OCI-LY1 (cell line): ENCODE measurements around the gene LRMDA.

Source experiments
- H2AFZ ChIP-seq: fragments of 200-600 bp; sonication (generic), shearing (Covaris generic); 2 replicates; pipeline ENCODE4 v1.6.0; 2014; ENCODE audit warnings: antibody characterized with exemption, mild to moderate bottlenecking, low read length
- H3F3A ChIP-seq: fragments of 200-600 bp; sonication (generic), shearing (Covaris generic); 2 replicates; pipeline ENCODE4 v1.6.0; 2014; ENCODE audit warnings: mild to moderate bottlenecking, antibody characterized with exemption, low read length, moderate library complexity; ENCODE audit not compliant: insufficient read depth
- H3K27ac ChIP-seq: fragments of 200-600 bp; sonication (generic); 2 replicates; pipeline ENCODE4 v1.5.1; 2014; ENCODE audit warnings: low read length, mixed run types, mild to moderate bottlenecking, low read depth; ENCODE audit not compliant: poor library complexity, severe bottlenecking
- H3K27me3 ChIP-seq: fragments of 200-600 bp; sonication (generic); 2 replicates; pipeline ENCODE4 v1.6.0; 2014; ENCODE audit warnings: antibody characterized with exemption, mild to moderate bottlenecking, low read length, moderate library complexity; ENCODE audit not compliant: insufficient read depth
- H3K36me3 ChIP-seq: fragments of 200-600 bp; sonication (generic); 2 replicates; pipeline ENCODE4 v1.6.1; 2014; ENCODE audit warnings: mild to moderate bottlenecking, antibody characterized with exemption, low read length, moderate library complexity, mixed read lengths; ENCODE audit not compliant: insufficient read depth
- H3K4me1 ChIP-seq: fragments of 200-600 bp; sonication (generic); 2 replicates; pipeline ENCODE4 v1.5.1; 2014; ENCODE audit warnings: mild to moderate bottlenecking, low read length, moderate library complexity; ENCODE audit not compliant: insufficient read depth, severe bottlenecking
- H3K4me2 ChIP-seq: fragments of 200-600 bp; sonication (generic), shearing (Covaris generic); 2 replicates; pipeline ENCODE4 v1.6.1; 2014; ENCODE audit warnings: low read length
- H3K4me3 ChIP-seq: fragments of 200-600 bp; sonication (generic); 2 replicates; pipeline ENCODE4 v1.5.1; 2014; ENCODE audit warnings: low read length, low read depth, mild to moderate bottlenecking, mixed read lengths; ENCODE audit not compliant: poor library complexity, severe bottlenecking
- H3K79me2 ChIP-seq: fragments of 200-600 bp; shearing (Covaris generic); 2 replicates; pipeline ENCODE4 v1.6.1; 2016; ENCODE audit warnings: mixed run types, low read length, mixed read lengths; ENCODE audit not compliant: insufficient read depth
- H3K9ac ChIP-seq: fragments of 200-600 bp; sonication (generic), shearing (Covaris generic); 2 replicates; pipeline ENCODE4 v1.6.1; 2014; ENCODE audit warnings: mild to moderate bottlenecking, low read length, mixed read lengths
- H3K9me2 ChIP-seq: fragments of 200-600 bp; sonication (generic), shearing (Covaris generic); 2 replicates; pipeline ENCODE4 v1.6.1; 2014; ENCODE audit warnings: low read depth, mild to moderate bottlenecking, low read length, mixed read lengths
- H3K9me3 ChIP-seq: fragments of 200-600 bp; shearing (Covaris generic); 2 replicates; pipeline ENCODE4 v1.6.1; 2014; ENCODE audit warnings: low read length, mixed read lengths
- H4K20me1 ChIP-seq: fragments of 200-600 bp; sonication (generic), shearing (Covaris generic); 2 replicates; pipeline ENCODE4 v1.6.0; 2016; ENCODE audit warnings: mild to moderate bottlenecking, low read length; ENCODE audit not compliant: insufficient read depth
- CTCF ChIP-seq: fragments of 200-600 bp; sonication (generic), shearing (Covaris generic); IDR thresholded peaks from 2 replicates; pipeline ENCODE4 v1.5.1; 2017; ENCODE audit warnings: mild to moderate bottlenecking, antibody characterized with exemption, low read length, moderate library complexity, mixed read lengths
- EZH2 ChIP-seq: fragments of 200-600 bp; sonication (generic), shearing (Covaris generic); IDR thresholded peaks from 2 replicates; pipeline ENCODE4 v1.8.0; 2017; ENCODE audit warnings: borderline replicate concordance, mixed run types, mild to moderate bottlenecking, antibody characterized with exemption, low read length, moderate library complexity, mixed read lengths

Gene LRMDA

GRCh38 chr10:76265441-76266113 lies 834.2 kb downstream of the LRMDA start:
- H3K4me2 ChIP-seq, result no peak overlapping the region

GRCh38 chr10:76268530-76268929 lies 837.1 kb downstream of the LRMDA start:
- H3K9me2 ChIP-seq, result no peaks in the 10 kb centered on the region
- no peak overlapping the region for H3K4me2 ChIP-seq
- H3F3A ChIP-seq, result no peaks in the 10 kb centered on the region
- no peaks in the 10 kb centered on the region for H3K9me3 ChIP-seq
- no peaks in the 10 kb centered on the region for H3K4me1 ChIP-seq
- no peaks in the 10 kb centered on the region for H3K36me3 ChIP-seq
- no peak overlapping the region for H3K9ac ChIP-seq
- no peak overlapping the region for H3K4me3 ChIP-seq
- H3K27me3 ChIP-seq, result no peaks in the 10 kb centered on the region
- no peak overlapping the region for H2AFZ ChIP-seq
- no peaks in the 10 kb centered on the region for H4K20me1 ChIP-seq
- no peak for TF ChIP-seq CTCF
- no peak for TF ChIP-seq EZH2
- H3K79me2 ChIP-seq, result no peaks in the 10 kb centered on the region
- H3K27ac ChIP-seq, result no peak overlapping the region

More at GRCh38 chr10:76265441-76266113, 834.2 kb downstream of the LRMDA start:
- Histone ChIP-seq H3K27me3 (no peaks in the 10 kb centered on the region), H4K20me1 (no peaks in the 10 kb centered on the region), H3K9me3 (no peaks in the 10 kb centered on the region), H3K9ac (no peak overlapping the region), H2AFZ (no peak overlapping the region), H3K4me1 (no peaks in the 10 kb centered on the region), H3F3A (no peaks in the 10 kb centered on the region), H3K4me3 (no peak overlapping the region), H3K9me2 (no peaks in the 10 kb centered on the region), H3K36me3 (no peaks in the 10 kb centered on the region), H3K79me2 (no peaks in the 10 kb centered on the region), H3K27ac (no peak overlapping the region)
- no peak for TF ChIP-seq CTCF
- TF ChIP-seq EZH2, result no peak

- TF ChIP-seq CTCF (no peak), EZH2 (no peak)
- Histone ChIP-seq H3K4me3 (no peak overlapping the region), H3K9ac (no peak overlapping the region), H4K20me1 (no peaks in the 10 kb centered on the region), H3K79me2 (no peaks in the 10 kb centered on the region), H3K4me1 (no peaks in the 10 kb centered on the region), H3K27ac (no peak overlapping the region), H3K27me3 (no peaks in the 10 kb centered on the region), H3K4me2 (no peak overlapping the region), H3K9me3 (no peaks in the 10 kb centered on the region), H3K36me3 (no peaks in the 10 kb centered on the region), H3F3A (no peaks in the 10 kb centered on the region), H2AFZ (no peak overlapping the region), H3K9me2 (no peaks in the 10 kb centered on the region)
Measured at GRCh38 chr10:76268954-76269353, 837.5 kb downstream of the LRMDA start.
